8988T (cell line): Measurements from ENCODE around the gene SLC25A21.

Experiments
- DNase-seq: peaks from one replicate; pipeline ENCODE4 v3.0.0; 2011

Gene SLC25A21

GRCh38 chr14:36659010-36659821, 513.2 kb downstream of the SLC25A21 start:
- no peak for DNase-seq

- no peak for DNase-seq
These were observed 514.0 kb downstream of the SLC25A21 start for GRCh38 chr14:36658123-36659009.

GRCh38 chr14:36657399-36658122, 514.8 kb downstream of the SLC25A21 start:
- DNase-seq, result no peak

- no peak for DNase-seq
These were observed 515.6 kb downstream of the SLC25A21 start for GRCh38 chr14:36656687-36657398.

GRCh38 chr14:36655963-36656686, 516.3 kb downstream of the SLC25A21 start:
- peak; percentile 58 for DNase-seq

- DNase-seq, result no peak
These were observed 516.8 kb downstream of the SLC25A21 start for GRCh38 chr14:36655571-36655962.

- no peak for DNase-seq
These were observed 517.5 kb downstream of the SLC25A21 start for GRCh38 chr14:36654794-36655381.

GRCh38 chr14:36653962-36654793, 518.2 kb downstream of the SLC25A21 start:
- no peak for DNase-seq

- DNase-seq, result no peak
These were observed 519.0 kb downstream of the SLC25A21 start for GRCh38 chr14:36653413-36653812.

- no peak for DNase-seq
These were observed 519.7 kb downstream of the SLC25A21 start for GRCh38 chr14:36652542-36653201.

- no peak for DNase-seq
These were observed 522.3 kb downstream of the SLC25A21 start for GRCh38 chr14:36649872-36650650.

- DNase-seq, result no peak
These were observed 524.3 kb downstream of the SLC25A21 start for GRCh38 chr14:36647824-36648753.

GRCh38 chr14:36647417-36647823, 525.0 kb downstream of the SLC25A21 start:
- DNase-seq, result no peak

- no peak for DNase-seq
These were observed 525.6 kb downstream of the SLC25A21 start for GRCh38 chr14:36646664-36647416.

- no peak for DNase-seq
These were observed 538.8 kb downstream of the SLC25A21 start for GRCh38 chr14:36633580-36633979.
